ENCODE results near the gene CLDN4. TPM values are rescaled to one million over a fixed set of nuclear protein-coding genes. Genes with fewer than 3 reads are reported as not detected.

The CLDN4 gene
- total RNA-seq, 2 donors from 2014 or later = 0.41 TPM; not detected in 1

DNA sequence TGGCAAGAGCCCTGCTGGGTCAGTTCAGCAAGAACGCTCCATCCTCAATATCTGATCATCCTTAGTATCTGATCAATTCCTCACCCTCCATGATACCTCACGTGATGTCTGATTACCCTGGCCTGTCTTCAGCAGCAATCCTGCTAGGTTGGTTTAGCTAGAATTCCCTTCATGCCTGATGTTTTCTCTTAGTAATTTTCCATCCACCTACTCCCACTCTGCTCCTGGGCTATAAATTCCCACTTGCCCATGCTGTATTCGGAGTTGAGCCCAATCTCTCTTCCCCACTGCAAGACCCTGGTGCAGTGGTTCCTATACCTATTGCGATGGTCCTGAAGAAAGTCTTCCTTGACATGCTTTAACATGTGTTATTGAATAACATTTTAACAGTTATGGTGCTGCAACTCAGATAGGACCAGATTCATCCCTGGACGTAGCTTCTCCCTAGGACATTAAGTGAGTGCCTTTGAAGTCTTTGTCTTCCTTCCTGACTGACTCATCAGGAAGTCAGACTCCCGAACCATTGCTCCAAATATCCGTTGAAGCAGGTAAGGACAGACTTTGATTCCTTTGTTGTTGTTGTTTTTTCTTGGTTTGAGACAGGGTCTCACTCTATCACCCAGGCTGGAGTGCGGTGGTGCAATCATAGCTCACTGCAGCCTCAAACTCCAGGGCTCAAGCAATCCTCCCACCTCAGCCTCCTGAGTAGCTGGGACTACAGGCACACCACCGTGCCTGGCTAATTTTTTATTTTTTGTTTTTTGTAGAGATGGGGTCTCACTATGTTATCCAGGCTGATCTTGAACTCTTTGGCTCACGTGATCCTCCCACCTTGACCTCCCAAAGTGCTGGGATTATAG lies 31.3 kb upstream of the CLDN4 start:
- no peak for DNase-seq (ENCODE audit: low spot score)
- no peak overlapping the region for H3K4me3 ChIP-seq
- no peak overlapping the region for H3K27ac ChIP-seq
- H3K36me3 ChIP-seq = no peaks in the 10 kb centered on the region
- H3K27me3 ChIP-seq = no peaks in the 10 kb centered on the region
- TF ChIP-seq, protein P1, sequence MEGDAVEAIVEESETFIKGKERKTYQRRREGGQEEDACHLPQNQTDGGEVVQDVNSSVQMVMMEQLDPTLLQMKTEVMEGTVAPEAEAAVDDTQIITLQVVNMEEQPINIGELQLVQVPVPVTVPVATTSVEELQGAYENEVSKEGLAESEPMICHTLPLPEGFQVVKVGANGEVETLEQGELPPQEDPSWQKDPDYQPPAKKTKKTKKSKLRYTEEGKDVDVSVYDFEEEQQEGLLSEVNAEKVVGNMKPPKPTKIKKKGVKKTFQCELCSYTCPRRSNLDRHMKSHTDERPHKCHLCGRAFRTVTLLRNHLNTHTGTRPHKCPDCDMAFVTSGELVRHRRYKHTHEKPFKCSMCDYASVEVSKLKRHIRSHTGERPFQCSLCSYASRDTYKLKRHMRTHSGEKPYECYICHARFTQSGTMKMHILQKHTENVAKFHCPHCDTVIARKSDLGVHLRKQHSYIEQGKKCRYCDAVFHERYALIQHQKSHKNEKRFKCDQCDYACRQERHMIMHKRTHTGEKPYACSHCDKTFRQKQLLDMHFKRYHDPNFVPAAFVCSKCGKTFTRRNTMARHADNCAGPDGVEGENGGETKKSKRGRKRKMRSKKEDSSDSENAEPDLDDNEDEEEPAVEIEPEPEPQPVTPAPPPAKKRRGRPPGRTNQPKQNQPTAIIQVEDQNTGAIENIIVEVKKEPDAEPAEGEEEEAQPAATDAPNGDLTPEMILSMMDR (IDR thresholded peaks at IDR 0.05) = no peak
- H3K4me1 ChIP-seq = no peaks in the 10 kb centered on the region
- no peaks in the 10 kb centered on the region for H3K9me3 ChIP-seq

DNA sequence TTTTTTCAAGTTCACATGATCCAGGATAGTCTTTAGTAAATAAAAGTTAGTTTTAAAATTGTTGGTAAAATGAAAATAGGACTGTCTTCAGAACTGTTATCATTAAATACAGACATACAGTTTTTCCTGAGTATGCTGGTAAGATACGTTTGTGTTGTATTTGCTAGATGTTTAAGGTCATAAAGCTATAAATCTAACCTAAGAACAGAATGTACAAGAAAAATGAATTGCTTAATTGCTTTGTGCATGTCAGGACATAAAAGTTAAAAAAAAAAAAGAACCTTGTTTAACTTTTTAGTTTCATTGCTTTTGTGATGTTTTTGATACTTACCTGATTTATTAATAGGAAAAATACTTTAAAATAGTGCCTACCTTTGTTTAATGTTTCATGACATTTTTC lies 29.2 kb upstream of the CLDN4 start:
- no peaks in the 10 kb centered on the region for H3K27me3 ChIP-seq
- no peaks in the 10 kb centered on the region for H3K9me3 ChIP-seq
- DNase-seq (ENCODE audit: low spot score) = no peak
- no peak overlapping the region for H3K27ac ChIP-seq
- TF ChIP-seq, protein P1 (IDR thresholded peaks at IDR 0.05) = no peak
- H3K4me1 ChIP-seq = no peaks in the 10 kb centered on the region
- no peaks in the 10 kb centered on the region for H3K36me3 ChIP-seq
- H3K4me3 ChIP-seq = no peak overlapping the region

DNA sequence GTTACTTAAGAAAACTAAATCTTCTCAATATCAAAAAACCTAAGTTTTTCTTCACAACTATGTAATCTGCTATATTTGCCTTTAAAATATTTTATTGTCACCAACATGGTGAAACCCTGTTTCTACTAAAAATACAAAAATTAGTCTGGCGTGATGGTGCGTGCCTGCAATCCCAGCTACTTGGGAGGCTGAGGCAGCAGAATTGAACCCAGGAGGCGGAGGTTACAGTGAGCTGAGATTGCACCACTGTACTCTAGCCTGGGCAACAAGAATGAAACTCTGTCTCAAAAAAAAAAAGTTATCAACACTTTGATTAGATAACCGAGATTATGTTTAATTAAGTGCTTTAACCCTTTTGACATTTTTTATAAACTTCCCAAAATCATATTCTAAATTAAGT lies 28.3 kb upstream of the CLDN4 start:
- no peak for DNase-seq (ENCODE audit: low spot score)
- H3K9me3 ChIP-seq = no peaks in the 10 kb centered on the region
- H3K4me3 ChIP-seq = no peak overlapping the region
- H3K4me1 ChIP-seq = no peaks in the 10 kb centered on the region
- no peaks in the 10 kb centered on the region for H3K36me3 ChIP-seq
- H3K27ac ChIP-seq = no peak overlapping the region
- H3K27me3 ChIP-seq = no peaks in the 10 kb centered on the region
- TF ChIP-seq, protein P1 (IDR thresholded peaks at IDR 0.05) = no peak

DNA sequence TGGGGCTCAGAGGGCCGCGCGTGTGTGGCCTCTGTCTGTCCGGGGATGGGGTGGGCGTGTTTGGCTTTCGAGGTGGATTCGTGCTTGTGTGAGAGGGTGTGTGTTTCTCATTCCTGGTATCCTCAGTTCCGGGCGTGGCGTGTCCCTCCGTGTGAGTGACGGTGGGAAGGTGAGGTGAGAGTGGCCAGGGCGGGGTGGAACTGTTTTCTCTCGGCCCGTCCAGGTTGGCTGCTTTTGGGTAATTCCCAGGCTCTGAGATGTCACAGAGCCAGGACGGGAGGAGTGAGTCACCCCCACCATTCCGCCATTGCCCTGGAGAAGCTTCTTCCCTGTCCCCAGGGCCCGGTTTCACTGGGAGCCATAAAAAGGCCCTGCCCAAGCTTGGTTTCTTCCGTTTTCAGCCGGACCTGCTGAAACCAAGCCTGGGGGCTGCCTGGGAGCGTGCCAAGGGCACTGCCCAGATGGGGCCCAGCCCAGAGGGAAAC lies 21.3 kb upstream of the CLDN4 start:
- H3K27ac ChIP-seq = no peak overlapping the region
- no peak for DNase-seq (ENCODE audit: low spot score)

DNA sequence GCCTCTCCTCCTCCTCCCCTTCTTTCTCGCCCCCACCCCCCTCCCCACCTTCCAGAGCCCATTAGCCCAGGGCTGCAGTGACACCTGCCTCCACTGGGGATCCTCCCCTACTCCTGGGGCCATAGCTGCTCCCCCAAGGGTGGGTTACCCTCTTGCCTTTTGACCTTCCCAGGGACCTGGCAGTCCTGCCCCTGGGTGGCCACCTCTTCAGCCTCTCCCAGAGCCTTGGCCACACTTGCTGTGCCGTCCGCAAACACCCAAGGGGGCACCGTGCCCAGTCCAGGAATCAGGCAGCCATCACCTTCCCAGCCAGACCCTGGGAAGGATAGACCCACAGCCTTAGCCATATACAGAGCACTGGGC lies 19.8 kb upstream of the CLDN4 start:
- Histone ChIP-seq H3K27me3 (no peaks in the 10 kb centered on the region), H3K4me3 (no peak overlapping the region), H3K4me1 (no peaks in the 10 kb centered on the region), H3K27ac (no peak overlapping the region), H3K36me3 (no peaks in the 10 kb centered on the region), H3K9me3 (peaks cover 0 to 5% of the 10 kb centered on the region in 2 donors)
- TF ChIP-seq, protein P1 (IDR thresholded peaks at IDR 0.05) = no peak
- no peak for DNase-seq (ENCODE audit: low spot score)

More for the DNA sequence above, 21.3 kb upstream of the CLDN4 start:
- Histone ChIP-seq H3K27me3 (no peaks in the 10 kb centered on the region), H3K4me1 (no peaks in the 10 kb centered on the region), H3K4me3 (no peak overlapping the region), H3K36me3 (no peaks in the 10 kb centered on the region), H3K9me3 (peaks cover 0 to 5% of the 10 kb centered on the region in 2 donors)
- TF ChIP-seq, protein P1 (IDR thresholded peaks at IDR 0.05) = no peak

All from right atrium auricular region (tissue), 2 donors.